HG03060 (cell line): ENCODE measurements around the gene MUSK.

Experiments used
- ATAC-seq: cut with Tn5 transposase; IDR thresholded peaks from one replicate; pipeline ENCODE4 v1.9.1; 2021; ENCODE audit warnings: low read depth, moderate number of reproducible peaks; ENCODE audit not compliant: unreplicated experiment

The MUSK gene

GRCh38 chr9:110844121-110844520 is 175.5 kb downstream of the MUSK start:
- no peak for ATAC-seq

GRCh38 chr9:110846215-110846614 is 177.6 kb downstream of the MUSK start:
- ATAC-seq = no peak

- no peak for ATAC-seq
Observed at GRCh38 chr9:110847671-110848070, 179.1 kb downstream of the MUSK start.

- ATAC-seq = no peak
Observed at GRCh38 chr9:110850401-110851135, 182.0 kb downstream of the MUSK start.
